Measurements from ENCODE around the gene LIMS2.

Gene LIMS2

GRCh38 chr2:127688405-127688804, 13.1 kb upstream of the LIMS2 start:
- DNase-seq (ENCODE audit: low read depth), result no peak
- no peak overlapping the region for H3K4me3 ChIP-seq (ENCODE audit: low read depth, low read length)
- TF ChIP-seq CTCF (IDR thresholded peaks at IDR 0.05; ENCODE audit: insufficient read depth, low read depth, low read length, missing control alignments), result no peak

- TF ChIP-seq CTCF (IDR thresholded peaks at IDR 0.05; ENCODE audit: insufficient read depth, low read depth, low read length, missing control alignments), result no peak
- H3K4me3 ChIP-seq (ENCODE audit: low read depth, low read length), result no peak overlapping the region
- DNase-seq (ENCODE audit: low read depth), result no peak
These were observed 10.2 kb upstream of the LIMS2 start for GRCh38 chr2:127685410-127686080.

GRCh38 chr2:127683757-127684156, 8.4 kb upstream of the LIMS2 start:
- DNase-seq (ENCODE audit: low read depth), result no peak
- no peak overlapping the region for H3K4me3 ChIP-seq (ENCODE audit: low read depth, low read length)
- TF ChIP-seq CTCF (IDR thresholded peaks at IDR 0.05; ENCODE audit: insufficient read depth, low read depth, low read length, missing control alignments), result no peak

GRCh38 chr2:127683056-127683455, 7.7 kb upstream of the LIMS2 start:
- no peak for DNase-seq (ENCODE audit: low read depth)
- no peak for TF ChIP-seq CTCF (IDR thresholded peaks at IDR 0.05; ENCODE audit: insufficient read depth, low read depth, low read length, missing control alignments)
- no peak overlapping the region for H3K4me3 ChIP-seq (ENCODE audit: low read depth, low read length)

- no peak for DNase-seq (ENCODE audit: low read depth)
- no peak overlapping the region for H3K4me3 ChIP-seq (ENCODE audit: low read depth, low read length)
These were observed 6.9 kb upstream of the LIMS2 start for GRCh38 chr2:127681976-127682857.

GRCh38 chr2:127681288-127681804, 6.0 kb upstream of the LIMS2 start:
- no peak for TF ChIP-seq CTCF (IDR thresholded peaks at IDR 0.05; ENCODE audit: insufficient read depth, low read depth, low read length, missing control alignments)
- no peak for DNase-seq (ENCODE audit: low read depth)
- H3K4me3 ChIP-seq (ENCODE audit: low read depth, low read length), result no peak overlapping the region

More at GRCh38 chr2:127681976-127682857, 6.9 kb upstream of the LIMS2 start:
- TF ChIP-seq CTCF (IDR thresholded peaks at IDR 0.05; ENCODE audit: insufficient read depth, low read depth, low read length, missing control alignments), result no peak
